Vagina (tissue), 2 donors: ENCODE measurements around the gene CDC42EP3. TPM values are rescaled to one million over a fixed set of nuclear protein-coding genes. Genes with fewer than 3 reads are reported as not detected.

Source experiments
- DNase-seq, 2 donors: peaks; one replicate each; pipeline ENCODE4 v3.0.0-alpha.2; 2017; ENCODE audit errors: extremely low spot score in 2 of 2
- H3K27ac ChIP-seq: fragments of 200-600 bp; sonication (generic); one replicate; pipeline ENCODE4 v1.5.1; 2019
- H3K27me3 ChIP-seq: fragments of 200-600 bp; sonication (generic); one replicate; pipeline ENCODE4 v1.5.1; 2019
- H3K36me3 ChIP-seq, 2 donors: fragments of 200-600 bp; sonication (generic); one replicate each; pipeline ENCODE4 v1.5.1; 2017 to 2019
- H3K4me1 ChIP-seq: fragments of 200-600 bp; sonication (generic); one replicate; pipeline ENCODE4 v1.5.1; 2019
- H3K4me3 ChIP-seq, 2 donors: fragments of 200-600 bp; sonication (generic); 1 replicate in 1 of 2; 2 replicates in 1 of 2; pipeline ENCODE4 v1.5.1; 2016 to 2019
- H3K9me3 ChIP-seq: fragments of 200-600 bp; sonication (generic); one replicate; pipeline ENCODE4 v1.5.1; 2019
- POLR2A ChIP-seq, 2 donors: fragments of 450-650 bp; IDR thresholded peaks; one replicate each; pipeline ENCODE4 v1.6.1; 2017; ENCODE audit warnings: antibody characterized with exemption in 2 of 2, mild to moderate bottlenecking in 2 of 2, moderate library complexity in 2 of 2
- POLR2AphosphoS5 ChIP-seq, 2 donors: sonication (generic); formaldehyde crosslinking; IDR thresholded peaks; one replicate each; pipeline ENCODE4 v1.9.0; 2017; ENCODE audit warnings: antibody characterized with exemption in 2 of 2, mild to moderate bottlenecking in 2 of 2, low read depth in 1 of 2; ENCODE audit not compliant: insufficient read depth in 1 of 2
- intact Hi-C: fragments of 100-400 bp; cut with DNase I; formaldehyde crosslinking; loops from one replicate; pipeline ENCODE4 v1.15.1; 2023
- total RNA-seq: library from RNA; depleted of rRNA; stranded (reverse); fragments of >200 nt; gene quantifications from one replicate; pipeline ENCODE4 v1.2.3, GENCODE V29; 2016
- TF ChIP-seq, protein P1 (sequence below), 3 experiments: fragments of 450-650 bp in 2 of 3; fragments of 200-600 bp in 1 of 3; sonication (generic) in 1 of 3; IDR thresholded peaks; one replicate each; pipeline ENCODE4 v1.5.1; 2017 to 2019; ENCODE audit warnings: antibody characterized with exemption in 3 of 3, mild to moderate bottlenecking in 2 of 3, moderate library complexity in 2 of 3

CDC42EP3 gene
- total RNA-seq, 1 donor from 2014 or later = 44.4 TPM

DNA sequence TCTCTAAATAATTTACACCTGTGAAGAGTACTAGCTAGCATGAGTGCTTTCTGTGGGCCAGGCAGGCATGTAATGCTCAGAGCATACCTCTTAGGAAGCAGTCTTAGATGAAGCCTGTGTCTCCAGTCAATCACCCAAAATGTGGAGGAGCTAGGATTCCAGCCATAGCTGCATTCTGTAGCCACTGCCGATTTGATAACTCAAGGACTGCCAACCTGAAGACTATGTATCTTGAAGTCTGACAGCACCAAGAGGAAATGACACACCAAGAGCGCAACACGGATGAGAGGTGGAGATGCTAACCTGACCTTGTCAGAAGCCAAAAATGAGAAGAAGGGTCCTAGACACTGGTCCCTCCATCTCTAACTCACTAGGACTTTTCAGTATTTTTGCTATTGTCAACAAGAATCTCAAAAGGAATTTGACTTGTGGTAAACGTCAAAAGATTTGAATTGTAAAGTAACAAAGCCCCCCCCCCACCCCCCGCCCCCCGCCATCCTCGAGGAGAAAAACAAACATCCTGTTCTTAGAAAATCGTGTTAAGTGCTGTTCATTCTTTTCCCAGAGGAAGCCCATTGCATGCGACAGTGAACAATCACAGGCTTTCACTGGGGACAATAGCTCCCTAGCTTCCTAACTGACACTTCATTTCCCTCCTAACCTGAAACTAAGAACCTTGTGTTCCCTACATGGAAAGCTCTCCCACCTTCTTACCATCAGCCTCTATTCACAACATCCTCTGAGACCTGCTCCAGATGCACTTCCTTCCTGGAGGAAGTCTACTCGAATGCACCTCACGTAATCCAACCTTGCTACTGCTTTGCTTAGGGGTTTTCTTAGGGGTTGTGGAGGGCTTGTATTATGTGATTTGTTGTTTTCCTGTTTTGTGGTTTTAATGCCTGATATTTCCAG is 14.7 kb downstream of the CDC42EP3 start:
- peaks cover 58% of the 10 kb centered on the region for H3K4me1 ChIP-seq
- TF ChIP-seq, protein P1, sequence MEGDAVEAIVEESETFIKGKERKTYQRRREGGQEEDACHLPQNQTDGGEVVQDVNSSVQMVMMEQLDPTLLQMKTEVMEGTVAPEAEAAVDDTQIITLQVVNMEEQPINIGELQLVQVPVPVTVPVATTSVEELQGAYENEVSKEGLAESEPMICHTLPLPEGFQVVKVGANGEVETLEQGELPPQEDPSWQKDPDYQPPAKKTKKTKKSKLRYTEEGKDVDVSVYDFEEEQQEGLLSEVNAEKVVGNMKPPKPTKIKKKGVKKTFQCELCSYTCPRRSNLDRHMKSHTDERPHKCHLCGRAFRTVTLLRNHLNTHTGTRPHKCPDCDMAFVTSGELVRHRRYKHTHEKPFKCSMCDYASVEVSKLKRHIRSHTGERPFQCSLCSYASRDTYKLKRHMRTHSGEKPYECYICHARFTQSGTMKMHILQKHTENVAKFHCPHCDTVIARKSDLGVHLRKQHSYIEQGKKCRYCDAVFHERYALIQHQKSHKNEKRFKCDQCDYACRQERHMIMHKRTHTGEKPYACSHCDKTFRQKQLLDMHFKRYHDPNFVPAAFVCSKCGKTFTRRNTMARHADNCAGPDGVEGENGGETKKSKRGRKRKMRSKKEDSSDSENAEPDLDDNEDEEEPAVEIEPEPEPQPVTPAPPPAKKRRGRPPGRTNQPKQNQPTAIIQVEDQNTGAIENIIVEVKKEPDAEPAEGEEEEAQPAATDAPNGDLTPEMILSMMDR (IDR thresholded peaks at IDR 0.05) = no peak
- no peak for TF ChIP-seq POLR2A (IDR thresholded peaks at IDR 0.05)
- TF ChIP-seq POLR2AphosphoS5 (IDR thresholded peaks at IDR 0.05; ENCODE audit: insufficient read depth in 1 of 2, low read depth in 1 of 2) = peak in 1 of 2 donors; percentile 60
- intact Hi-C loops = no loop called here

DNA sequence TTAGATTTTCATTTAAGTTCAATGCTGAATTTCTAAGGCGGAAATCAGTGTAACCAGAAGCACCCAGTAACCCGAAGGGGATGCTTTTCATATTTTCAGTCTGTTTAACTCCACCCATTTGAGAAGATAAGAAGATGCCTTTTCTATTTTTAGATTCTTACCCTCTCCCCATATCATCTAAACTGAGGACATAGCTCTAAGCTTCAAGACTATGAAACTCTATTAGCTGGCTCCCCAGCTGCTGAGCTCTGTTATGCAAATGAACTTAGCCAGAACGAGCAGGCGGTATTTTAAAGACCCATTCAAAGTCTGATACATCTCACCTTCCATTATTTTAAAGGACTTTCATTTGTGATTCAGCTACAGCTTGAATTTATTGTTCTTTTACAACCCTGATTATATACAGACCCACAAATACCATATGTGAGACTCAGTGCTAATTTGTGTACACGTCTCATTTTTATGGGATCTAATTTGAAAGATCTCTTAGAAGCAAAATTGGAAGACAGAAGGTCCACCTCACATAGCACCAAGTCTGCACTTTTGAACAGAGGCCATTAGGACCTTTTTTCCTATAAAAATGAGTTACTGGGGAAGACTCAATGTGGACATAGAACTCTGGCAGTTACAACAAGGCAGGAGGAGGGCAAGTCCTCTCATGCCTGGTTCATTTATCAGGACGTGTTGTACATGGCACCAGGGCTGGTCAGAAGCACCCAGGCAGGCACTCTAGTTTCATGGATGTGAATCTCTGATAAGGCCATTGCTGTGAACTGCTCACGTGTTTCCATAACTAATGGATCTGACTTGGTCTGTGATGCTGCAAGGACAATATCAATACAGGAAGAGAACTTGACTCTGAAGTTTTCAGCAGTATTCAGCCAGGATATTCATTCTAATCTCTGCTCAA is 16.3 kb downstream of the CDC42EP3 start:
- TF ChIP-seq, protein P1 (IDR thresholded peaks at IDR 0.05) = no peak
- TF ChIP-seq POLR2A (IDR thresholded peaks at IDR 0.05) (no peak), POLR2AphosphoS5 (IDR thresholded peaks at IDR 0.05; ENCODE audit: insufficient read depth in 1 of 2, low read depth in 1 of 2) (no peak)

More for the DNA sequence above, 14.7 kb downstream of the CDC42EP3 start:
- H3K9me3 ChIP-seq = no peaks in the 10 kb centered on the region
- peak overlapping the region in 1 of 2 donors; percentile 9 for H3K4me3 ChIP-seq
- no peaks in the 10 kb centered on the region for H3K27me3 ChIP-seq
- no peaks in the 10 kb centered on the region for H3K36me3 ChIP-seq
- peak overlapping the region; percentile 55 for H3K27ac ChIP-seq
- no peak for DNase-seq

DNA sequence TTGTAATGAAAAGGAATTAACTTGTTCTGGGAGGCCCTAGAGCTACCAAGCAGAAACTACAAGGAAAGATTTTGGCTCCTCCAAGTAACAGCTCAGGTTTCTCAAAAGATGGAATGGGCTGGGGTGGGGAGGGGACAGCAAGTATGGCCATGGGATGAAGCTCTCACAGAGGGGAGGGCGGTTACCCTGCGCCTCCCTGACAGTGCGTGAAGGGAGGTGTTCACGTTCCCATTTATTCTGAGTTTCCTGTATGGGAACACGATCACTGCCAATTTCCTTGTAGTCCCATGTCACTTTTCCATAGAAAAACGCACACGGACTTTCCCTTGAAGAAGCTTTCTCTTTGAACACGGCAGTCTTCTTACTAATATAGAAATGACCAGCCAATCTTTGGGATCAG is 17.0 kb downstream of the CDC42EP3 start:
- intact Hi-C loops = no loop called here
- TF ChIP-seq, protein P1 (IDR thresholded peaks at IDR 0.05) = no peak
- TF ChIP-seq POLR2AphosphoS5 (IDR thresholded peaks at IDR 0.05; ENCODE audit: insufficient read depth in 1 of 2, low read depth in 1 of 2) = no peak
- TF ChIP-seq POLR2A (IDR thresholded peaks at IDR 0.05) = no peak
- peak overlapping the region; percentile 47 for H3K27ac ChIP-seq
- no peaks in the 10 kb centered on the region for H3K36me3 ChIP-seq
- H3K9me3 ChIP-seq = no peaks in the 10 kb centered on the region
- peaks cover 54% of the 10 kb centered on the region for H3K4me1 ChIP-seq
- no peak overlapping the region for H3K4me3 ChIP-seq
- DNase-seq = no peak
- H3K27me3 ChIP-seq = no peaks in the 10 kb centered on the region

More for the DNA sequence above, 16.3 kb downstream of the CDC42EP3 start:
- no peak for DNase-seq
- Histone ChIP-seq H3K4me1 (peaks cover 54% of the 10 kb centered on the region), H3K36me3 (no peaks in the 10 kb centered on the region), H3K27me3 (no peaks in the 10 kb centered on the region), H3K9me3 (no peaks in the 10 kb centered on the region), H3K27ac (peak overlapping the region; percentile 47), H3K4me3 (no peak overlapping the region)
- intact Hi-C loops = no loop called here

DNA sequence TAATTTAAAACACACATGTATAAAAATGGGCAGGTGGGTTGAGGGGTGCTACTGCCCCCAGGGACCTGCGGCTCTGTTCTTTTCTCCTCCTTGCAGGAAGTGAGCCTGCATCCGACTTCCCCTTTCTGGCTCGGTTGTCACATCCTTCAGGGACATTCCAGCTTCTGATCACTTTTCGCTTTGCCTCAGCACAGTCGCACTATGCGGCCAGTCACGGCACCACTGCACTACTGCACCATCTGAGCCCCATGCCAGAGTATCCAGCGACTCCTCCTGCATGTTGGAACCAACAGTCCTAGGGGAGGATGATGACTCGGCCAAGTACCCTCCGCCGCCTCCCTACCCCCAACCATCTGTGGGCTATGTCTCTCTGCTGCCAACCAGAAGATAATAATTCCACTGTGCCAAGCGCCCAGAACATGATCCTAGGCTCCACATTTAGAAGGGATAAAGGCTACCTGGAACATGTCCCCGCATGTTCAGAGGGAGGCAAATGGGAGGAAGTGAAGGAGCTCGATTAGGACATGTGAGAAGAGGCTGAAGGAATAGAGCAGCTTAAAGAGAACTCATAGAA is 17.6 kb downstream of the CDC42EP3 start:
- H3K9me3 ChIP-seq = no peaks in the 10 kb centered on the region
- H3K27me3 ChIP-seq = no peaks in the 10 kb centered on the region
- peaks cover 55% of the 10 kb centered on the region for H3K4me1 ChIP-seq
- peak overlapping the region; percentile 47 for H3K27ac ChIP-seq
- no peak for DNase-seq
- TF ChIP-seq POLR2A (IDR thresholded peaks at IDR 0.05) = no peak
- no peak for TF ChIP-seq POLR2AphosphoS5 (IDR thresholded peaks at IDR 0.05; ENCODE audit: insufficient read depth in 1 of 2, low read depth in 1 of 2)
- TF ChIP-seq, protein P1 (IDR thresholded peaks at IDR 0.05) = no peak
- no peak overlapping the region for H3K4me3 ChIP-seq
- no peaks in the 10 kb centered on the region for H3K36me3 ChIP-seq
- intact Hi-C loops = no loop called here
